HG03378 (cell line): ENCODE data around the gene CLEC6A.
"Not testable (repeated sequence)": the region's sequence is repeated elsewhere in the genome, so short reads cannot be mapped to it uniquely, and the experiment has no call there.

Experiments used
- ATAC-seq: cut with Tn5 transposase; IDR thresholded peaks from one replicate; pipeline ENCODE4 v1.9.1; 2021; ENCODE audit warnings: mild to moderate bottlenecking, moderate library complexity; ENCODE audit not compliant: unreplicated experiment

The CLEC6A gene

DNA sequence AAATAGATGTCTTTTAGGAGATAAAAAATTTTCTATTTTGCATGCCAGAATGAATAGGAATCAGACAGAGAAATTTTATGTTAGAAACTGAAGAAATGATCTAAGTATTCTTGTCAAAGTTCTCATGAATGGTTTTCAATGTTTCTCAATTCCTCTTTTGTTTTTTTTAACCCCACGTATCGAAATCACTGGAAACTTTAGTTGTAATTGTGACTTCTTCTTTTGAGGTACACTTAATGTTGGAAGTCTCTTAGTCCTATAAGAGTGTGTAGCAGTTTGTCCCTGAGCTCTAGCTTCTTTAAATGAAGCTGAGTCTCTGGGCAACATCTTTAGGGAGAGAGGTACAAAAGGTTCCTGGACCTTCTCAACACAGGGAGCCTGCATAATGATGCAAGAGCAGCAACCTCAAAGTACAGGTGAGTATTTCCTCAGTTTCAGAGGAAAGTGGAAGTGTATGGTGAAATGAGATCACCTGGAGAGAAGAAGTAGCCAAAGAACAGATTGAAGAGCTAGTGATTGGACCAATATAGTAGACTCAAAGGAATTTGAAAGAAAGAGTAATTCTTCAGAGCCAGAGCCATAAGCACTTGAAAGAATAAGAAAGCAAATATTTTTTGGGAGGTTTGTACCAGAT is at the start of gene CLEC6A:
TSS of gene CLEC6A (plus strand) at position 236 of the 634 bp plus-strand sequence. CDS start at position 386, 150 bp downstream.
- ATAC-seq = peak; percentile 50

GRCh38 chr12:8419576-8419975 is 36.2 kb upstream of the CLEC6A start:
- ATAC-seq = not testable (repeated sequence)

GRCh38 chr12:8420506-8420905 is 35.3 kb upstream of the CLEC6A start:
- no peak for ATAC-seq

GRCh38 chr12:8444536-8445278 is 11.1 kb upstream of the CLEC6A start:
- not testable (repeated sequence) for ATAC-seq

- no peak for ATAC-seq
These were observed 10.0 kb upstream of the CLEC6A start for GRCh38 chr12:8445731-8446130.

DNA sequence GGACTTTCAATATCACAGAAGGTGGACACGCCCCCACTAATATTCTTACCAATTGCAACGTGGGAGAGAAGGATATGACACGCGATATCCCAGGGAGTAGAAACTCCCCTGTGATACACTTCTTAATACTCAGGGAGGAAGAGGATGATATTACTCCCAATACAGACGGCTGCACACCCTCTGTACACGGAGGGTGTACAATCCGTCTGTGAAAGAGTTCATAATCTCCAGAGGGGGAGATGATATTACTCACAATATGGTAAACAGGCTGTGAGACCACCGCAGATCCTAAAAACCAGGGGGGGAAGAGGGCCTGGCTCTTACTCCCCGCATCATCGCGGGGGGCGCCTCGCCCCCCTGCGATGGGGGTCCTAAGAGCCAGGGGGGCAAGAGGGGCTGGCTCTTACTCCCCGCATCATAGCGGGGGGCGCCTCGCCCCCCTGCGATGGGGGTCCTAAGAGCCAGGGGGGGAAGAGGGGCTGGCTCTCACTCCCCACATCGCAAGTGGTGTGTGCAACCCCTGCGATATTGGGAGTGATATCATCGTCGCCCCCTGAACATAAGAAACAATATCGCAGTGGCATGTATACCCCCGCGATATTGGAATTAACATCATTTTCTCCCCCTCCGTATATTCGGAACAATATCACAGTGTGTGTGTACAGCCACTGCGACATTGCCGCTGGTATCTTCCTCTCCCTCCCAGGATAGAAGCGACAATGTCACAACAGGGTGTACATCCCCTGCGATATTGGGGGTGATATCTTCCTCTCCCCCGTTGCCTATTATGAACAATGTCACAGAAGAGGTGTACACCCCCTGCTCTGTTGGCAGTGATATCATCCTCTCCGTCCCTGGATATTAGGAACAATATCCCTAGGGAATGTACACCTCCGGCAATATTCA is 8.9 kb upstream of the CLEC6A start:
- ATAC-seq = no peak

GRCh38 chr12:8449355-8449859 is 6.4 kb upstream of the CLEC6A start:
- ATAC-seq = no peak

DNA sequence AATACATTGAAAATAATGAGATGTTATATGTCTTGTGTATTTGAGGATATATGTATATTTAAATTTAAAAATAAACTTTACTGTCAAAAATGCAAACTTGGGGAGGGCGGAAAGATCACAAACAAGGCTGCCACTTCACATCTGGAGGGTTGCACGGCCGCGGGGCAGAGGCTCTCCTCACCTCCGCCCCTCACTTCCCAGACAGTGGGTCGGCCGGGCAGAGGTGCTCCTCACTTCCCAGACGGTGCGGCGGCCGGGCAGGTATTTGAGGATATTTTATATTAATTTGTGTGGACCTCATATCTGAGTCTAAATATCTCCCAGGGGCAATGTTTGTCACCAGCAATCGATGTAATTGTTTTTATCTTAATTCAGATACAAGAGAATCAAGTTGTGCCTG is 3.7 kb upstream of the CLEC6A start:
- ATAC-seq = no peak

DNA sequence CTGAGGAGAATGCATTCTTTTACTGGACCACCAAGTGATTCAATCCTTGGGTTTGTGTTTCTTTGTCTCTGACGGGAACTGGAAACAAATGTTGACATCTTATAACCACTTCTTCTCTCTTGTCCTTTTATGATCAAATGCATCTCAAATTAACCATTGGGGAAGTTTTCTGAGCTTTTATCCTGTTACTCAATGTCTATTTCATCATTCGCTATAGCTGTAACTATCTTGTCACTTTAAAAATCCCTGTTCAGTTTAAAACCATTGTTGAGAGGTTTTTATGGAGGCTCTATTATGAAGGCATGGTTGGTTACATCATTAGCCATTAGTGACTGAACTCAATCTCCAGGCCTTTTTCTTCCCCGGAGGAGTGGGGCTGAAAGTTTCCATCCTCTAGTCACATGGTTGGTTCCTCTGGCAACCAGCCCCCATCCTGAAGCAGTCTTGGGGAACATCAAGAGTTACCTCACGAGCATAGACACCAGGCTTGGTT is 2.7 kb upstream of the CLEC6A start:
- no peak for ATAC-seq

- no peak for ATAC-seq
These were observed 2.0 kb upstream of the CLEC6A start for GRCh38 chr12:8453796-8454195.

DNA sequence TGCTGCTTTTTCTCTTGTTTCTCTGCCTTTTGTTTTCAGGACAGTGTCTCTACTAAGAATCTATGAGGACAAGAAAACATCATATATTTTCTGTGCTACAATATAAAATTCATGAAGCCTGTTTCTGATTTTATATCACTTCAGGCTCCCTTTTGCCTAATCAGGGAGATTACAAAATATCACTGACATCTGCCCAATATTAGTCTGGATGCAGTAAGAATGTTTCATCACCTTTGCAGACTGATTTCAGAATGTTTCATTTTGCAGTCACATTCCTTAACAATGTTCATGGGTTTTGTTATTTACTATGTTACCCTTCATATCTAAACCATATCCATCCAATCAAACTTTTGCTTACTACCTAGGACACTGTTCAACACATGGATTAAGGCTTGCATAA is 491 bp upstream of the CLEC6A start:
- no peak for ATAC-seq

- no peak for ATAC-seq
These were observed 5.7 kb downstream of the CLEC6A start for GRCh38 chr12:8461426-8461825.

- ATAC-seq = no peak
These were observed 9.7 kb downstream of the CLEC6A start for GRCh38 chr12:8465301-8465996.

DNA sequence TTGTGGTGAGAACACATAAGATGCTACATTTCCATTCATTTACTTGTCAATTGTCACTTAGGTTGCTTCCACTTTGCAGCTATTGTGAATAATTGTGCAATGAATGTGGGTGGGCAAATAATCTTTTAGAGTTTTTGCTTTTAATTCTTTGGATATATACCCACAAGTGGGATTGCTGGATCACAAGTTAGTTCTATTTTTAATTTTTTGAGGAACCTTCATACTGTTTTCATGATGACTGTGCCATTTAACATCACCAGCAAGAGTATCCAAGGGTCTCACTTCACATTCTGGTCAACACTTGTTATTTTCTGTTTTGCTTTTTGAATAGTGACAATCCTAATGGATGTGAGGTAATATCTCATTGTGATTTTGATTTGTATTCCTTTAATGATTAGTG is 10.5 kb downstream of the CLEC6A start:
- no peak for ATAC-seq

DNA sequence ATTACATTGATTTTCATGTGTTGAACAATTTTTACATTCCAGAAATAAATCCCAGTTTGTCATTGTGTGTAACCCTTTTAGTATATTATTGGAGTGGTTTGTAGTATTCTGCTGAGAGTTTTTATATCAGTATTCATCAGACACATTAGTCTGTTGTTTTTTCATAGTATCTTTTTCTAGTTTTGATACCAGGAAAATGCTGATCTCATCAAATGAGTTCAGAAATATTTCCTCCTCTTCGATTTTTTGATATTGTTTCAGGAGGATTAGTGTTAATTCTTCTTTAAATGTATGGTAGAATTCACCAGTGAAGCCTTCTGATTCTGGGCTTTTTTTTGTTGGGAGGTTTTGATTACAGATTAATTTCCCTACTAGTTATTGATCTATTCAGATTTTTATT is 15.3 kb downstream of the CLEC6A start:
- ATAC-seq = no peak

DNA sequence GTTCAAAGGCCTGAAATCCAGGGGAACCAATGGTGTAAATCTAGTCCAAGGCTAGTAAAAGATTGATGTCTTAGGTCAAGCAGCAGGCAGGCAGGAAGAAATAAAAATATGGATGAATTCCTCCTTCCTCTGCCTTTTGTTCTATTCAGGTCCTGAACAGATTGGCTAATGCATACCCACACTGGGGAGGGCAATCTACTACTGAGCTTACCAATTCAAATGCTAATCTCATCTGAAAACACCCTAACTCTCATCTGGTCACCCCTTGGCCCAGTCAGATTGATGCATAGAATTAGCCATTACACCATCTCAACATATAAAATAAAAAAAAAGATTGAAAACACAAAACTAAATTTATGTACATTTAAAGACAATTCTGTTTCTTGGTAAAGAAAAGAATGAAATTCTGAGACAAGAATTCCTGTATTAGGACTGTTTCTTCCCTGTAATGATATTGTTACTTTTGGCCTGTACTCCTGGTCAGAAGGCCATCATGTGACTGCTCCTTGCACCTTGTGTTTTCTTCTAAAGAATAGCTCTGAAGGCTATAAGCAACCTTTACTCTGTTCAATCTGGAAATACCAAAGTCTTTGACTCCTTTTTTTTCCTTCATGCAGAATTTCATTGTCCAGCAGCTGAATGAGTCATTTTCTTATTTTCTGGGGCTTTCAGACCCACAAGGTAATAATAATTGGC is 19.9 kb downstream of the CLEC6A start:
- no peak for ATAC-seq

- ATAC-seq = no peak
These were observed 26.9 kb downstream of the CLEC6A start for GRCh38 chr12:8482571-8483061.

GRCh38 chr12:8483079-8483478 is 27.3 kb downstream of the CLEC6A start:
- ATAC-seq = no peak

- no peak for ATAC-seq
These were observed 36.1 kb downstream of the CLEC6A start for GRCh38 chr12:8491646-8492530.
